Natural killer cell treated with Interleukin-12 subunit alpha and Interleukin-12 subunit beta and Interleukin-15 and Interleukin-18, amount 100 ng/mL, for 72 hours (primary cell): ENCODE data around the gene KLHL3. TPM values are rescaled to one million over a fixed set of nuclear protein-coding genes. Genes with fewer than 3 reads are reported as not detected.

ENCODE experiments used
- total RNA-seq, 2 donors: library from RNA; stranded (reverse); gene quantifications; one replicate each; pipeline ENCODE4 v1.2.3, GENCODE V29; 2022

Gene KLHL3
- total RNA-seq, 2 donors from 2014 or later: 1.4 to 3.0 TPM

Other genes starting within 250 kb of the KLHL3 start
- gene SPOCK1, start 236.8 kb downstream of the KLHL3 start, total RNA-seq: not detected
- gene HNRNPA0, start 18.3 kb upstream of the KLHL3 start, total RNA-seq: 10 to 100 TPM; 28.7 to 31.2 TPM
- gene MYOT, start 131.8 kb upstream of the KLHL3 start, total RNA-seq: not detected
- gene PKD2L2, start 153.4 kb upstream of the KLHL3 start, total RNA-seq: not detected